ENCODE measurements around the gene COL5A1.

Gene COL5A1

GRCh38 chr9:134730011-134730760, 88.6 kb downstream of the COL5A1 start:
- DNase-seq = no peak

- DNase-seq = no peak
Observed at GRCh38 chr9:134730761-134731496, 89.3 kb downstream of the COL5A1 start.

GRCh38 chr9:134731497-134732391, 90.1 kb downstream of the COL5A1 start:
- no peak for DNase-seq

GRCh38 chr9:134732392-134733110, 90.9 kb downstream of the COL5A1 start:
- no peak for DNase-seq

- no peak for DNase-seq
Observed at GRCh38 chr9:134733480-134734232, 92.1 kb downstream of the COL5A1 start.

- no peak for DNase-seq
Observed at GRCh38 chr9:134734270-134734669, 92.7 kb downstream of the COL5A1 start.

- no peak for DNase-seq
Observed at GRCh38 chr9:134735441-134736175, 94.0 kb downstream of the COL5A1 start.

GRCh38 chr9:134736791-134737497, 95.3 kb downstream of the COL5A1 start:
- no peak for DNase-seq

- DNase-seq = no peak
Observed at GRCh38 chr9:134737842-134738580, 96.4 kb downstream of the COL5A1 start.

- DNase-seq = peak; percentile 29
Observed at GRCh38 chr9:134738869-134739659, 97.5 kb downstream of the COL5A1 start.

- no peak for DNase-seq
Observed at GRCh38 chr9:134739660-134739968, 98.0 kb downstream of the COL5A1 start.

- no peak for DNase-seq
Observed at GRCh38 chr9:134740071-134740470, 98.5 kb downstream of the COL5A1 start.

- no peak for DNase-seq
Observed at GRCh38 chr9:134741846-134742245, 100.2 kb downstream of the COL5A1 start.

GRCh38 chr9:134742822-134743535, 101.4 kb downstream of the COL5A1 start:
- no peak for DNase-seq

GRCh38 chr9:134743853-134744252, 102.2 kb downstream of the COL5A1 start:
- DNase-seq = no peak

- no peak for DNase-seq
Observed at GRCh38 chr9:134744385-134745295, 103.0 kb downstream of the COL5A1 start.

- no peak for DNase-seq
Observed at GRCh38 chr9:134747951-134748489, 106.4 kb downstream of the COL5A1 start.

Data from CD4-positive, alpha-beta T cell treated with Interleukin-10 for 1 hour (primary cell).